ENCODE measurements around the gene IGLL1.
"Not testable (repeated sequence)": the region's sequence is repeated elsewhere in the genome, so short reads cannot be mapped to it uniquely, and the experiment has no call there.

The IGLL1 gene

GRCh38 chr22:23574371-23574811 is 5.7 kb downstream of the IGLL1 start:
- WGBS, 2 experiments: 63 to 70% methylated on average over 3 to 4 of the region's 4 CpGs
- no peaks in the 10 kb centered on the region for H3K4me1 ChIP-seq (ENCODE audit: control insufficient read depth, insufficient read depth, low read length)
- no peaks in the 10 kb centered on the region for H3K9me3 ChIP-seq (ENCODE audit: control insufficient read depth, low read length)
- H3K36me3 ChIP-seq (ENCODE audit: control insufficient read depth, insufficient read depth, low read length): no peaks in the 10 kb centered on the region
- H3K27ac ChIP-seq (ENCODE audit: insufficient read depth, low read depth, low read length, poor library complexity, severe bottlenecking): no peak overlapping the region
- H3K4me3 ChIP-seq (ENCODE audit: insufficient read depth, low read depth, low read length): no peak overlapping the region
- no peaks in the 10 kb centered on the region for H3K27me3 ChIP-seq (ENCODE audit: control insufficient read depth, insufficient read depth, low read length, poor library complexity, severe bottlenecking)

- 72 to 76% methylated on average over 8 of the region's 8 CpGs for WGBS, 2 experiments
- H3K36me3 ChIP-seq (ENCODE audit: control insufficient read depth, insufficient read depth, low read length); H3K9me3 ChIP-seq (ENCODE audit: control insufficient read depth, low read length); H3K27ac ChIP-seq (ENCODE audit: insufficient read depth, low read depth, low read length, poor library complexity, severe bottlenecking); H3K27me3 ChIP-seq (ENCODE audit: control insufficient read depth, insufficient read depth, low read length, poor library complexity, severe bottlenecking); H3K4me1 ChIP-seq (ENCODE audit: control insufficient read depth, insufficient read depth, low read length); H3K4me3 ChIP-seq (ENCODE audit: insufficient read depth, low read depth, low read length): not testable (repeated sequence)
These were observed 6.3 kb downstream of the IGLL1 start for GRCh38 chr22:23573701-23574235.

- not testable (repeated sequence) for H3K27ac ChIP-seq (ENCODE audit: insufficient read depth, low read depth, low read length, poor library complexity, severe bottlenecking); H3K4me1 ChIP-seq (ENCODE audit: control insufficient read depth, insufficient read depth, low read length); H3K27me3 ChIP-seq (ENCODE audit: control insufficient read depth, insufficient read depth, low read length, poor library complexity, severe bottlenecking); H3K36me3 ChIP-seq (ENCODE audit: control insufficient read depth, insufficient read depth, low read length); H3K4me3 ChIP-seq (ENCODE audit: insufficient read depth, low read depth, low read length); H3K9me3 ChIP-seq (ENCODE audit: control insufficient read depth, low read length)
- 89% methylated on average over 13 of the region's 13 CpGs for WGBS, 2 experiments
These were observed 7.0 kb downstream of the IGLL1 start for GRCh38 chr22:23573106-23573505.

GRCh38 chr22:23571486-23571885 is 8.6 kb downstream of the IGLL1 start:
- Histone ChIP-seq H3K27me3 (ENCODE audit: control insufficient read depth, insufficient read depth, low read length, poor library complexity, severe bottlenecking) (peaks cover 11% of the 10 kb centered on the region), H3K27ac (ENCODE audit: insufficient read depth, low read depth, low read length, poor library complexity, severe bottlenecking) (no peak overlapping the region), H3K36me3 (ENCODE audit: control insufficient read depth, insufficient read depth, low read length) (no peaks in the 10 kb centered on the region), H3K4me3 (ENCODE audit: insufficient read depth, low read depth, low read length) (no peak overlapping the region), H3K4me1 (ENCODE audit: control insufficient read depth, insufficient read depth, low read length) (peaks cover 12% of the 10 kb centered on the region), H3K9me3 (ENCODE audit: control insufficient read depth, low read length) (no peaks in the 10 kb centered on the region)
- 81 to 89% methylated on average over 4 of the region's 4 CpGs for WGBS, 2 experiments

- H3K4me1 ChIP-seq (ENCODE audit: control insufficient read depth, insufficient read depth, low read length): peaks cover 12% of the 10 kb centered on the region
- peaks cover 19% of the 10 kb centered on the region for H3K27me3 ChIP-seq (ENCODE audit: control insufficient read depth, insufficient read depth, low read length, poor library complexity, severe bottlenecking)
- no peaks in the 10 kb centered on the region for H3K36me3 ChIP-seq (ENCODE audit: control insufficient read depth, insufficient read depth, low read length)
- no peak overlapping the region for H3K4me3 ChIP-seq (ENCODE audit: insufficient read depth, low read depth, low read length)
- 90 to 92% methylated on average over 8 of the region's 8 CpGs for WGBS, 2 experiments
- H3K27ac ChIP-seq (ENCODE audit: insufficient read depth, low read depth, low read length, poor library complexity, severe bottlenecking): no peak overlapping the region
- H3K9me3 ChIP-seq (ENCODE audit: control insufficient read depth, low read length): no peaks in the 10 kb centered on the region
These were observed 9.4 kb downstream of the IGLL1 start for GRCh38 chr22:23570681-23571080.

- Histone ChIP-seq H3K27me3 (ENCODE audit: control insufficient read depth, insufficient read depth, low read length, poor library complexity, severe bottlenecking) (peaks cover 23% of the 10 kb centered on the region), H3K4me3 (ENCODE audit: insufficient read depth, low read depth, low read length) (no peak overlapping the region), H3K36me3 (ENCODE audit: control insufficient read depth, insufficient read depth, low read length) (no peaks in the 10 kb centered on the region), H3K27ac (ENCODE audit: insufficient read depth, low read depth, low read length, poor library complexity, severe bottlenecking) (no peak overlapping the region), H3K4me1 (ENCODE audit: control insufficient read depth, insufficient read depth, low read length) (peaks cover 15% of the 10 kb centered on the region), H3K9me3 (ENCODE audit: control insufficient read depth, low read length) (no peaks in the 10 kb centered on the region)
- WGBS, 2 experiments: 92 to 95% methylated on average over 10 of the region's 10 CpGs
These were observed 10.4 kb downstream of the IGLL1 start for GRCh38 chr22:23569716-23570115.

GRCh38 chr22:23569291-23569690 is 10.8 kb downstream of the IGLL1 start:
- Histone ChIP-seq H3K4me3 (ENCODE audit: insufficient read depth, low read depth, low read length) (no peak overlapping the region), H3K36me3 (ENCODE audit: control insufficient read depth, insufficient read depth, low read length) (no peaks in the 10 kb centered on the region), H3K9me3 (ENCODE audit: control insufficient read depth, low read length) (no peaks in the 10 kb centered on the region), H3K4me1 (ENCODE audit: control insufficient read depth, insufficient read depth, low read length) (peaks cover 17% of the 10 kb centered on the region), H3K27me3 (ENCODE audit: control insufficient read depth, insufficient read depth, low read length, poor library complexity, severe bottlenecking) (peaks cover 27% of the 10 kb centered on the region), H3K27ac (ENCODE audit: insufficient read depth, low read depth, low read length, poor library complexity, severe bottlenecking) (no peak overlapping the region)
- 94% methylated on average over 8 of the region's 8 CpGs for WGBS, 2 experiments

GRCh38 chr22:23566705-23567475 is 13.2 kb downstream of the IGLL1 start:
- 47 to 50% methylated on average over 37 of the region's 37 CpGs for WGBS, 2 experiments
- H3K27me3 ChIP-seq (ENCODE audit: control insufficient read depth, insufficient read depth, low read length, poor library complexity, severe bottlenecking): peaks cover 32% of the 10 kb centered on the region
- no peaks in the 10 kb centered on the region for H3K36me3 ChIP-seq (ENCODE audit: control insufficient read depth, insufficient read depth, low read length)
- H3K9me3 ChIP-seq (ENCODE audit: control insufficient read depth, low read length): no peaks in the 10 kb centered on the region
- no peak overlapping the region for H3K27ac ChIP-seq (ENCODE audit: insufficient read depth, low read depth, low read length, poor library complexity, severe bottlenecking)
- peak overlapping the region; percentile 39 for H3K4me3 ChIP-seq (ENCODE audit: insufficient read depth, low read depth, low read length)
- peaks cover 17% of the 10 kb centered on the region for H3K4me1 ChIP-seq (ENCODE audit: control insufficient read depth, insufficient read depth, low read length)

- Histone ChIP-seq H3K36me3 (ENCODE audit: control insufficient read depth, insufficient read depth, low read length) (no peaks in the 10 kb centered on the region), H3K4me3 (ENCODE audit: insufficient read depth, low read depth, low read length) (peak overlapping the region; percentile 39), H3K27me3 (ENCODE audit: control insufficient read depth, insufficient read depth, low read length, poor library complexity, severe bottlenecking) (peaks cover 32% of the 10 kb centered on the region), H3K27ac (ENCODE audit: insufficient read depth, low read depth, low read length, poor library complexity, severe bottlenecking) (no peak overlapping the region), H3K9me3 (ENCODE audit: control insufficient read depth, low read length) (no peaks in the 10 kb centered on the region), H3K4me1 (ENCODE audit: control insufficient read depth, insufficient read depth, low read length) (peaks cover 17% of the 10 kb centered on the region)
- 1% methylated on average over 73 of the region's 73 CpGs for WGBS, 2 experiments
These were observed 14.0 kb downstream of the IGLL1 start for GRCh38 chr22:23565915-23566704.

GRCh38 chr22:23565305-23565914 is 14.7 kb downstream of the IGLL1 start:
- no peaks in the 10 kb centered on the region for H3K36me3 ChIP-seq (ENCODE audit: control insufficient read depth, insufficient read depth, low read length)
- 3% methylated on average over 11 of the region's 11 CpGs for WGBS, 2 experiments
- H3K4me3 ChIP-seq (ENCODE audit: insufficient read depth, low read depth, low read length): peak overlapping the region; percentile 39
- H3K4me1 ChIP-seq (ENCODE audit: control insufficient read depth, insufficient read depth, low read length): peaks cover 17% of the 10 kb centered on the region
- peaks cover 32% of the 10 kb centered on the region for H3K27me3 ChIP-seq (ENCODE audit: control insufficient read depth, insufficient read depth, low read length, poor library complexity, severe bottlenecking)
- H3K9me3 ChIP-seq (ENCODE audit: control insufficient read depth, low read length): no peaks in the 10 kb centered on the region
- H3K27ac ChIP-seq (ENCODE audit: insufficient read depth, low read depth, low read length, poor library complexity, severe bottlenecking): no peak overlapping the region

Measured in ectodermal cell (in vitro differentiated cells).